ENCODE measurements around the gene RBMX2.

RBMX2 gene

DNA sequence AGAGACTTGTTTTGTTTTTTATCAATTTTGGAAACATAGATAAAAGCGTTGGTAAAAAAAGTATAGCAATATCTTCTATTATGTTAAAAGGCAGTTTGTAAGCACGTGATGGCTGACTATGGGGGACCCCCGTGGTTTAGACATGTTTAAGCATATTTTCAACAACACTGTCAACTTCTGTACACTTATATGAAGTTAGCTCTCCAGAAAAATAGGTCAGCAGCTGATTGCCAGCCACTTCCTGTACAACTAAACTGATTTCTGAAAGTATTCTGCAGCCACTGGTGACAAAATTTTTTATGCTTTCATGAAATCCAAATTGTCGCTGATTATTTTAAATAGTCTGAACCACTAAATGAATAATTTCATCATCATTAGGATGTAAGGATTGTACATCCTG, 45.2 kb downstream of the RBMX2 start:
- no peak for DNase-seq
